GM06990 (cell line): ENCODE data around the gene PECR.

ENCODE experiments used
- DNase-seq: peaks from one replicate; pipeline ENCODE4 v3.0.0-alpha.2; 2011; ENCODE audit not compliant: insufficient read length; ENCODE audit errors: extremely low read depth
- H3K27me3 ChIP-seq: replicated peaks from 2 replicates; pipeline ENCODE4 v1.6.0; 2011; ENCODE audit warnings: low read length; ENCODE audit not compliant: control insufficient read depth, insufficient read depth
- H3K36me3 ChIP-seq: 2 replicates; pipeline ENCODE4 v1.5.1; 2011; ENCODE audit warnings: low read length; ENCODE audit not compliant: control insufficient read depth, insufficient read depth
- H3K4me3 ChIP-seq: replicated peaks from 2 replicates; pipeline ENCODE4 v1.5.1; 2011; ENCODE audit warnings: low read depth, mild to moderate bottlenecking, control low read depth, low read length
- TF ChIP-seq, protein P1 (sequence below): IDR thresholded peaks from 2 replicates; pipeline ENCODE4 v1.5.1; 2011; ENCODE audit warnings: low read length, control low read depth, mild to moderate bottlenecking, inconsistent platforms; ENCODE audit not compliant: insufficient read depth, poor library complexity, severe bottlenecking

Gene PECR

DNA sequence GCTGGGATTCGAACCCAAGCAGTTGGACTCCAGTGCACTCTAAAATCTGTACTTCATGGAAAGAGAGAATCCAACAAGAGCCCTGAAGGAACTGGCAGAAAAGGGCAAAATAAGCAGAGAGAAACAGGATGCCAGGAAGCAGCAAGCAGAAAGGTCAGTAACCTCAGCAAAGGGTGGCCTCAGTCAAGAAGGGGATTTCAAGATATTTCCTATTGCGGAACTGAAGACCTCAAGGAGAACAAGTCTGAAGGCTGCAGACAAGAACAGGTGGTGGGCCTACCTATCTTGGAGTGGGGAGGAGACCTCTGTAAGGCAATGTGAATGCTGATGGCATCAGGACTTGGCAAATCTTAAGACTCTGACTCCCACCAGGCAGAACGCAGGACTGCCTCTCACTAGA is 48.2 kb downstream of the PECR start:
- TF ChIP-seq, protein P1, sequence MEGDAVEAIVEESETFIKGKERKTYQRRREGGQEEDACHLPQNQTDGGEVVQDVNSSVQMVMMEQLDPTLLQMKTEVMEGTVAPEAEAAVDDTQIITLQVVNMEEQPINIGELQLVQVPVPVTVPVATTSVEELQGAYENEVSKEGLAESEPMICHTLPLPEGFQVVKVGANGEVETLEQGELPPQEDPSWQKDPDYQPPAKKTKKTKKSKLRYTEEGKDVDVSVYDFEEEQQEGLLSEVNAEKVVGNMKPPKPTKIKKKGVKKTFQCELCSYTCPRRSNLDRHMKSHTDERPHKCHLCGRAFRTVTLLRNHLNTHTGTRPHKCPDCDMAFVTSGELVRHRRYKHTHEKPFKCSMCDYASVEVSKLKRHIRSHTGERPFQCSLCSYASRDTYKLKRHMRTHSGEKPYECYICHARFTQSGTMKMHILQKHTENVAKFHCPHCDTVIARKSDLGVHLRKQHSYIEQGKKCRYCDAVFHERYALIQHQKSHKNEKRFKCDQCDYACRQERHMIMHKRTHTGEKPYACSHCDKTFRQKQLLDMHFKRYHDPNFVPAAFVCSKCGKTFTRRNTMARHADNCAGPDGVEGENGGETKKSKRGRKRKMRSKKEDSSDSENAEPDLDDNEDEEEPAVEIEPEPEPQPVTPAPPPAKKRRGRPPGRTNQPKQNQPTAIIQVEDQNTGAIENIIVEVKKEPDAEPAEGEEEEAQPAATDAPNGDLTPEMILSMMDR = no peak

DNA sequence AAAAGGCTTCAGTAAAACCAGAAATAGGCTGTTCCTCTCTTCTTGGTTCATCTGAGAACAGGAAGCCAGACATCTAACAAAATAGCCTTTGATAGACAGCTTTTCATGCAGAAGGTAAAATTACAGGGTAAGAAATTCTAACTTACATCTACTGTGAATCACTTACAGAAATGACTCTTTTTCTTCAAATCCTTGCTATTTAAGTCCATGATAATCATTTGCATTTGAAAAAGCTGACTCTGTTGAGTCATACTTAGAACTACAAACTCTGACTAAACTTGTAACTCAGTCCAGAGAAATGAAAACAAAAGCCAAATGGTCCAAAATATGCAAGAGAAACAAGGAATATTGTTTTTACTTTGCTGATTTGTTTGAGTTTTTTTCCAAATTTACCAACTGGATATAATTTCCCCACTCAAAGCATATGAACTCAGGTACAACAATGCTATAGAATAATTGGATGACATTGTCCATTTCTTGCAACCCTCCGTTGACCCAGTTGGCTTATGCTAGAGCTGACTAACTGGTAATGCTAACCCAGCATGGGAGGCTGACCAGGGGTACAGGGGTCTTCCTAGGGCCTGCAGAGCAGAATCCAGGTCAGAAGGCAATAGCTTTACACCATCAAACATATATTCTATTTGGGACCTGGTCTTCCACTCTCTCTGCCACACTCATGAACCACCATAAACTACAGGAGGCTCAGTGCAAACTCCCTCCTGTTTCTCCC is 49.5 kb downstream of the PECR start:
- H3K36me3 ChIP-seq = peaks cover 3% of the 10 kb centered on the region; the same call in 1 of the 2 replicates
- DNase-seq = peak; percentile 76
- TF ChIP-seq, protein P1 = no peak
- peak overlapping the region; percentile 59 for H3K4me3 ChIP-seq
- no peaks in the 10 kb centered on the region for H3K27me3 ChIP-seq

More for the DNA sequence above, 48.2 kb downstream of the PECR start:
- no peak for DNase-seq
- Histone ChIP-seq H3K36me3 (peaks cover 3% of the 10 kb centered on the region; the same call in 1 of the 2 replicates), H3K27me3 (no peaks in the 10 kb centered on the region), H3K4me3 (no peak overlapping the region)

DNA sequence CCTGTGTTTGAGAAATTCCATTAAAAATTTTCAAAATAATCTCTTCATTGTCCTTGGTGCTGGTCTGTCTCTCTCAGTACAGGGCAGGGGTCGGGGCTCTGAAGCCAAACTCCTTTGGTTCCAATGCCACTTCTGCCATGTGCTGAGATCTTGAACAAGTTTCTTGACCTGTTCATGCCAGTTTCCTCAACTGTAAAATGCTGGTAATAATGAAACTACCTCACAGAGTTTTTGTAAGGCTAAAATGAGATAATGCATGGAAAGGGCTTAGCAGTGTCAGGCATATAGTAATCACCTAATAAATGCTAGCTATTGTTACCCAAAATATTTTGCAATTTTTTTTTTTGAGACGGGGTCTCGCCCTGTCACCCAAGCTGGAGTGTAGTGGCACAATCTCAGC is 51.4 kb downstream of the PECR start:
- no peaks in the 10 kb centered on the region for H3K36me3 ChIP-seq
- peak; percentile 49 for DNase-seq
- no peaks in the 10 kb centered on the region for H3K27me3 ChIP-seq
- no peak overlapping the region; the same call in 1 of the 2 replicates for H3K4me3 ChIP-seq
- TF ChIP-seq, protein P1 = no peak

DNA sequence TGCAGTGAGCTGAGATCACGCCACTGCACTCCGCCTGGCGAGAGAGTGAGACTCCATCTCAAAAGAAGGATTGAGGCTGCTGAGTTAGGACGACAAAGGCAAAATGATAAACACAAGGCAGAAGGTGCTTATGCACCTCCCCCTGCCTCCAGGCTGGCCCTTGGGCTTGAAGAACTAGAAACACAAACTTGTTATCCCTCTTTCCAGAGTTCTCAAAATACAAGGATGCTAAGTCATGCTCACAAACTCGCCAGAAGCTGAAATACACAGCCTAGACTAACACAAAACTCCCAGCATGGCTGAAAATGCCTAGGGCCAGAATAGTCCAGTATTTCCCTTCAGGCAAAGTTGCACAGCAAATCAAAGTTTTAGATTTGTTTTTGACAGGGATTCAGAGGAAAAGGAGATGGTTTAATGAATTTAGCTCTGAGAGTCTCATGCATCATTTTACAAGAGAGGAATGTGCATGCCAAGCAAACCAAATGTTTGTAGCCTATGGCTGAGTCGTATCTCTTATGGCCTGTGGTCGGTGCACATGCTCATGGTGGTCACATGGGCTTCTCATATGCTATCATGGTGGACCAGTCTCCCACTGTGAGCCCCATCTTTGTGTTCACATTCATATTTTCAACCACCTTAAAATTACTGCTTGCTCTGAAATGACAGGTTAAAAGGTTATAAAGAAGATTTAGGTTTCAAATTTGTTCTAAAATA is 52.0 kb downstream of the PECR start:
- Histone ChIP-seq H3K27me3 (no peaks in the 10 kb centered on the region), H3K36me3 (no peaks in the 10 kb centered on the region), H3K4me3 (no peak overlapping the region)
- TF ChIP-seq, protein P1 = no peak
- no peak for DNase-seq

DNA sequence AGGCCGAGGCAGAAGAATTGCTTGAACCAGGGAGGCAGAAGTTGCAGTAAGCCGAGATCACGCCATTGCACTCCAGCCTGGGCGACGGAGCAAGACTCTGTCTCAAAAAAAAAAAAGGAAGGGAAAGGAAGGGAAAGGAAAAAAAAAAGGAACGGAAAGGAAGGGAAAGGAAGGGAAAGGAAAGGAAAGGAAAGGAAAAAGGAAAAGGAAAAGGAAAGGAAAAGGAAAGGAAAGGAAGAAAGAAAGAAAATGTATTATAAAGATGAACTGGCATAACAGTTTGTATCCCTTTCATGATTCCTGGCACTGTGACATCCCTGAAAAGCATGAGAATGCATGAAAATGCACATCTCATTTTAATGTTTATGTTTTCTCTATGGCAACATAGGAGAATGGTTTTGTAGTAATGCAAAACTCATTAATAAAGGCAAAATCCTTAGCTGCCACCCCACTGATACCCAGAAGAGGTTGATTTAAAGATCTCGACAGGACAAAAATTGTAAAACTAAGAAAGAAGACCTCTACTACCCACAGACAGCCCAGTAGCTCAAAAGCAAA is 56.8 kb downstream of the PECR start:
- no peak overlapping the region for H3K4me3 ChIP-seq
- TF ChIP-seq, protein P1 = no peak
- DNase-seq = no peak
- H3K27me3 ChIP-seq = no peaks in the 10 kb centered on the region
- H3K36me3 ChIP-seq = no peaks in the 10 kb centered on the region
